HUES6 (cell line): Measurements from ENCODE around the gene DCUN1D3.

Experiments
- H3K27ac ChIP-seq: 2 replicates; pipeline ENCODE4 v1.7.0; 2013; ENCODE audit warnings: low read depth, mild to moderate bottlenecking, low read length, inconsistent platforms
- H3K27me3 ChIP-seq: 2 replicates; pipeline ENCODE4 v1.6.1; 2013; ENCODE audit warnings: low read length; ENCODE audit not compliant: control insufficient read depth, insufficient read depth
- H3K36me3 ChIP-seq: 2 replicates; pipeline ENCODE4 v1.6.1; 2013; ENCODE audit warnings: low read length; ENCODE audit not compliant: control insufficient read depth, insufficient read depth
- H3K4me1 ChIP-seq: 2 replicates; pipeline ENCODE4 v1.6.1; 2013; ENCODE audit warnings: low read length; ENCODE audit not compliant: control insufficient read depth, insufficient read depth
- H3K4me3 ChIP-seq: 2 replicates; pipeline ENCODE4 v1.5.1; 2013; ENCODE audit warnings: low read depth, low read length
- H3K9ac ChIP-seq: one replicate; pipeline ENCODE4 v1.6.1; 2013; ENCODE audit warnings: mild to moderate bottlenecking, low read length
- H3K9me3 ChIP-seq: 2 replicates; pipeline ENCODE4 v1.6.1; 2013; ENCODE audit warnings: low read depth, low read length; ENCODE audit not compliant: control insufficient read depth, insufficient read depth

DCUN1D3 gene

DNA sequence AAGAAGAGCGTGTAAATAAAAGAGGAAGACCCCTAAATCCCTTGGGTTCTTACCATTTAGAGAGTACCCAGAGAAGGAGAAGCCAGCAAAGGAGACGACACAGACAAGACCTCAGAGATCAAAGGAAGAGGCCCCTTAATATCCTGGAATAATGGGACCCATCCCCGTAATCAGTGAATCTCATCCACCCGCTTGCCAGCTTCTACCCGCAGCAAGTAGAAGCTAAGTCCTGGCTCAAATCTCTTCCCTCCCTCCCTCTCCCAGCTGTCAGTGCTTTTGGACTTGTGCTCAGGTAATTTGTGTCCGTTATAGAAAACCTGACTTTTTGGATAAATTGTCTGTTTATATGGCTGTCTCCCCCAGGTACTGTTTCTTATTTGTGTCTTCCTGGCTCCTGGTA, 2.3 kb upstream of the DCUN1D3 start:
- Histone ChIP-seq H3K27me3 (no peaks in the 10 kb centered on the region), H3K36me3 (no peaks in the 10 kb centered on the region), H3K27ac (no peak overlapping the region), H3K9me3 (no peaks in the 10 kb centered on the region), H3K9ac (no peak overlapping the region), H3K4me1 (peaks cover 14% of the 10 kb centered on the region; the same call in 1 of the 2 replicates), H3K4me3 (peak overlapping the region; percentile 92; the same call in 1 of the 2 replicates)

DNA sequence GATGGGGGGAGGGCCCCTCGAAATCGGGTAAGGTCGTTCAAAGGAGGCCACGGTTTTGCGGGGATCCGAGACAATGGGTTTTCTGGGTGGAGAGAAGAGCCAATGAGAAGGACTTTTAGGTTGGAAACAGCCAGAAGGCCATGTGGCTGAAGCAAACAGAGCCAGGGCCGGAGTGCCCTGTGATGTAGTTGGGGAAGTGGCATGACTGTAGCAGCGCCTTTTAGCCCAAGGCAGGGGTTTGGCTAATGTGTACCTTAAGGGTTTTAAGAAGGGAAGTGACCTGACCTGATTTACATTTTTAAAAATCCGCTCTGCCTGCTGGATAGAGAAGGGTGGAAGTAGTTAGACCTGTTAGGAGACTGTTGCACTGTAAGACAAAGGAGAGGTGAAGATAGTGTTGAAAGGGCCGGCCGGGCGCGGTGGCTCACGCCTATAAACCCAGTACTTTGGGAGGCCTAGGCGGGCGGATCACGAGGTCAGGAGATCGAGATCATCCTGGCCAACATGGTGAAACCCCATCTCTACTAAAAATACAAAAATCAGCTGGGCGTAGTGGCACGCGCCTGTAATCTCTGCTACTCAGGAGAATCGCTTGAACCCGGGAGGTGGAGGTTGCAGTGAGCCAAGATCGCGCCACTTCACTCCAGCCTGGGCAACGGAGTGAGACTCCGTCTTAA, 1.4 kb upstream of the DCUN1D3 start:
- peaks cover 7% of the 10 kb centered on the region; the same call in 1 of the 2 replicates for H3K36me3 ChIP-seq
- H3K9me3 ChIP-seq, result no peaks in the 10 kb centered on the region
- H3K4me1 ChIP-seq, result peaks cover 14% of the 10 kb centered on the region; the same call in 1 of the 2 replicates
- peak overlapping the region; percentile 100 for H3K27ac ChIP-seq
- peak overlapping the region; percentile 92 for H3K4me3 ChIP-seq
- no peaks in the 10 kb centered on the region for H3K27me3 ChIP-seq
- H3K9ac ChIP-seq, result peak overlapping the region; percentile 100

- peaks cover 9% of the 10 kb centered on the region for H3K36me3 ChIP-seq
These were observed 894 bp upstream of the DCUN1D3 start for GRCh38 chr16:20901068-20901435.

DNA sequence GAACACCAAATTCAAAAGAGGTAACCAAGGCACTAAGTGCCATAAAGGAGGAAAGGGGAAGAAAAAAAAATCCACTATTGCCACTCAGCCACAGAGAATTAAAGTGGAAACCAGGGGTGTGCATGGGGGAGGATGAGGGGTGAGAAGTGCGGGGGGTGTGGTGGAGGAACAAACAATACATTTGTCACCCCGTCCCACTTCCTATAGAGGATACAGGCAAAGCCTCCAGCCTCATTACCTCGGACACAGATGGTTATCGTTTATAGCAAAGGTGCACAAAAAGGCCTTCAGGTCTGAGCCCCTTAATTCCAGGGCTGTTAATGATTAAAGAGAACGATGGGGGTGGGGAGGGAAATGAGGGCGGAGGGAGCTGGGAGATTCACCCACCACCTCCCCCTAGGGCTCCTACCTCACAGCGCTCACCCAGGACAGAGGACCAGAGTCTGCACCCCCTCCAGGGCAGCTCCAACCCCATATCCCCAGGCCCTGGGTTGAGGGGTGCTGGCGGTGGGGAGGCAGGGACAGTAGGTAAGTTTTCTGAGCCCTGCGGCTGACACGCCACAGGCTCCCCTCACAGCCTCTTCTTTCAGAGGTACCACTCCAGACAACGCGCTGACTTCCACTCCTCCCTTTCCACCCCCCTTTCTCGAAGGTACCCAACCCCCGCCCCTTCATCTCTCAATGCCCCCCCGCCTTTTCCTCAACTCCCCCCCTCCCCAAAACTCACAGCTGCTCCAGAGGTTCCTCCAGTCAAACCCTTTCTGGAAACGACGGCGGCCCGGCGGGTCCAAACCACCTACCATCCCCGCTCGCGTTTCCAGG, 470 bp downstream of the DCUN1D3 start:
- H3K4me3 ChIP-seq, result peak overlapping the region; percentile 97
- no peak overlapping the region; the same call in 1 of the 2 replicates for H3K27ac ChIP-seq
- H3K4me1 ChIP-seq, result peaks cover 14% of the 10 kb centered on the region; the same call in 1 of the 2 replicates
- H3K9ac ChIP-seq, result peak overlapping the region; percentile 81
- H3K27me3 ChIP-seq, result no peaks in the 10 kb centered on the region
- no peaks in the 10 kb centered on the region for H3K9me3 ChIP-seq
- H3K36me3 ChIP-seq, result peaks cover 17% of the 10 kb centered on the region

More at GRCh38 chr16:20901068-20901435, 894 bp upstream of the DCUN1D3 start:
- Histone ChIP-seq H3K27ac (peak overlapping the region; percentile 100), H3K4me3 (peak overlapping the region; percentile 92), H3K9me3 (no peaks in the 10 kb centered on the region), H3K27me3 (no peaks in the 10 kb centered on the region), H3K9ac (peak overlapping the region; percentile 100), H3K4me1 (peaks cover 14% of the 10 kb centered on the region; the same call in 1 of the 2 replicates)

DNA sequence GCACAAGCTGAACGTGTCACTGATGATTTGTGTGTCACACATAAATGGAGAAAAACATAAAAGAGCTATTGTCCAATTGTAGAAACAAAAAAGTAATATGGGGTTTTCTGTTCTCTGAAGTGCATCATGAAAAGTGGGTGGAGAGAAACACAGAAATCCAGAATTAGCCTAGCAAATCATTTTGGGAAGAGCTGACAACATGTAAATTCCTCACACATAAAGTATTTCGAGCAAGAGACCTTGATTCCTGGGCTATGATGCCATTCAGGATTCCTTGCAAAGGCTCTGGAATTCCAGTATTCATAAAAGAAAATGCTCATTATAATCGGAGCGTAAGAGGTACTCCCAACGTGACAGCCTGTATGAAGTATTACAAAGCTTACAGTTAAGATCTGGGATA, 1.1 kb downstream of the DCUN1D3 start:
- peak overlapping the region; percentile 81 for H3K9ac ChIP-seq
- H3K9me3 ChIP-seq, result no peaks in the 10 kb centered on the region
- peaks cover 17% of the 10 kb centered on the region for H3K36me3 ChIP-seq
- H3K4me1 ChIP-seq, result peaks cover 14% of the 10 kb centered on the region; the same call in 1 of the 2 replicates
- no peak overlapping the region for H3K27ac ChIP-seq
- no peaks in the 10 kb centered on the region for H3K27me3 ChIP-seq
- H3K4me3 ChIP-seq, result peak overlapping the region; percentile 97

GRCh38 chr16:20897922-20898321, 2.2 kb downstream of the DCUN1D3 start:
- peaks cover 19% of the 10 kb centered on the region for H3K36me3 ChIP-seq
- H3K27me3 ChIP-seq, result no peaks in the 10 kb centered on the region
- H3K9ac ChIP-seq, result no peak overlapping the region
- H3K4me3 ChIP-seq, result peak overlapping the region; percentile 97; the same call in 1 of the 2 replicates
- H3K27ac ChIP-seq, result no peak overlapping the region
- no peaks in the 10 kb centered on the region for H3K9me3 ChIP-seq
- H3K4me1 ChIP-seq, result peaks cover 14% of the 10 kb centered on the region; the same call in 1 of the 2 replicates

- H3K27me3 ChIP-seq, result no peaks in the 10 kb centered on the region
- no peak overlapping the region for H3K27ac ChIP-seq
- H3K9me3 ChIP-seq, result no peaks in the 10 kb centered on the region
- H3K36me3 ChIP-seq, result peaks cover 24% of the 10 kb centered on the region
- no peak overlapping the region for H3K9ac ChIP-seq
- H3K4me3 ChIP-seq, result no peak overlapping the region
- peaks cover 14% of the 10 kb centered on the region; the same call in 1 of the 2 replicates for H3K4me1 ChIP-seq
These were observed 2.8 kb downstream of the DCUN1D3 start for GRCh38 chr16:20897253-20897897.

- no peaks in the 10 kb centered on the region for H3K27me3 ChIP-seq
- H3K4me3 ChIP-seq, result no peak overlapping the region
- peaks cover 26% of the 10 kb centered on the region for H3K36me3 ChIP-seq
- H3K4me1 ChIP-seq, result peaks cover 18% of the 10 kb centered on the region
- no peaks in the 10 kb centered on the region for H3K9me3 ChIP-seq
- H3K27ac ChIP-seq, result no peak overlapping the region
- H3K9ac ChIP-seq, result no peak overlapping the region
These were observed 5.8 kb downstream of the DCUN1D3 start for GRCh38 chr16:20894388-20894787.

- Histone ChIP-seq H3K9me3 (no peaks in the 10 kb centered on the region), H3K4me3 (peak overlapping the region; percentile 27; the same call in 1 of the 2 replicates), H3K27me3 (no peaks in the 10 kb centered on the region), H3K4me1 (peaks cover 10% of the 10 kb centered on the region), H3K36me3 (peaks cover 9% of the 10 kb centered on the region; the same call in 1 of the 2 replicates), H3K27ac (no peak overlapping the region), H3K9ac (no peak overlapping the region)
These were observed 10.4 kb downstream of the DCUN1D3 start for GRCh38 chr16:20889625-20890275.

GRCh38 chr16:20887207-20887606, 13.0 kb downstream of the DCUN1D3 start:
- Histone ChIP-seq H3K27ac (no peak overlapping the region), H3K27me3 (no peaks in the 10 kb centered on the region), H3K9ac (no peak overlapping the region), H3K4me3 (no peak overlapping the region), H3K4me1 (peaks cover 10% of the 10 kb centered on the region), H3K9me3 (no peaks in the 10 kb centered on the region), H3K36me3 (0 out of 2 replicates have a peak, but pooled peaks cover under 1% of the 10 kb centered on the region)
